Measurements from ENCODE around the gene CRYBG3.

DNA sequence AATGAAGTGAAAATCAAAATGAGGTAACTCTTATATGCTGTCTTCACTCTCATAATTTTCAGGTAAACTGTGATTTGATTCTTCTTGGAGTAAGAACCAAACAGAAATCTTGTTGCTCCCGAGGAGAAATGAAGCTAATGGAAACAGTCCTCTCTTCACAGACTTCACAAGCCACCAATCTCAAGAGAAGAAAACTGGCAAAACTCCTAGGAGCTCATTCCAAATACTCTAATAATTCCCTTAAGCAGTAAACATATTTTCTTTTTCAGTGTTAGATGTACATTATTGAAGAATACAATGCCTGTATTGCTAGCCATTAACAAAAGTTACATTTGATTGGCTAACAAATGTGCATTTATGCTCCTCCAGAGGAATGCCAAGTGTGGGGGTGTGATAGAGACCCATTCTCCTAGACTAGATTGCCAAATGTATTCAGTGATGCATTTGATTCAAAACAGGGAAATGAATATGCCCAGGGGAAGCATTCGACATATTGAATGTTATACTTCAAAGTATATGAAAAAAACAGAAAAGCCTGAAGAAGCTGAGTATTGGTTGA is 162.2 kb downstream of the CRYBG3 start:
- TF ChIP-seq EP300 (IDR thresholded peaks at IDR 0.05; ENCODE audit: borderline replicate concordance), result no peak
- no peak for TF ChIP-seq YY1 (IDR thresholded peaks at IDR 0.05; ENCODE audit: low read depth)
- no peak for TF ChIP-seq TAF1 (IDR thresholded peaks at IDR 0.05; ENCODE audit: low read depth)
- no peak for TF ChIP-seq EGR1 (IDR thresholded peaks at IDR 0.05)
- no peak for TF ChIP-seq RAD21 (IDR thresholded peaks at IDR 0.05; ENCODE audit: low read depth)
- TF ChIP-seq, protein P1, sequence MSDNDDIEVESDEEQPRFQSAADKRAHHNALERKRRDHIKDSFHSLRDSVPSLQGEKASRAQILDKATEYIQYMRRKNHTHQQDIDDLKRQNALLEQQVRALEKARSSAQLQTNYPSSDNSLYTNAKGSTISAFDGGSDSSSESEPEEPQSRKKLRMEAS (IDR thresholded peaks at IDR 0.05), result no peak
- TF ChIP-seq, protein P2, sequence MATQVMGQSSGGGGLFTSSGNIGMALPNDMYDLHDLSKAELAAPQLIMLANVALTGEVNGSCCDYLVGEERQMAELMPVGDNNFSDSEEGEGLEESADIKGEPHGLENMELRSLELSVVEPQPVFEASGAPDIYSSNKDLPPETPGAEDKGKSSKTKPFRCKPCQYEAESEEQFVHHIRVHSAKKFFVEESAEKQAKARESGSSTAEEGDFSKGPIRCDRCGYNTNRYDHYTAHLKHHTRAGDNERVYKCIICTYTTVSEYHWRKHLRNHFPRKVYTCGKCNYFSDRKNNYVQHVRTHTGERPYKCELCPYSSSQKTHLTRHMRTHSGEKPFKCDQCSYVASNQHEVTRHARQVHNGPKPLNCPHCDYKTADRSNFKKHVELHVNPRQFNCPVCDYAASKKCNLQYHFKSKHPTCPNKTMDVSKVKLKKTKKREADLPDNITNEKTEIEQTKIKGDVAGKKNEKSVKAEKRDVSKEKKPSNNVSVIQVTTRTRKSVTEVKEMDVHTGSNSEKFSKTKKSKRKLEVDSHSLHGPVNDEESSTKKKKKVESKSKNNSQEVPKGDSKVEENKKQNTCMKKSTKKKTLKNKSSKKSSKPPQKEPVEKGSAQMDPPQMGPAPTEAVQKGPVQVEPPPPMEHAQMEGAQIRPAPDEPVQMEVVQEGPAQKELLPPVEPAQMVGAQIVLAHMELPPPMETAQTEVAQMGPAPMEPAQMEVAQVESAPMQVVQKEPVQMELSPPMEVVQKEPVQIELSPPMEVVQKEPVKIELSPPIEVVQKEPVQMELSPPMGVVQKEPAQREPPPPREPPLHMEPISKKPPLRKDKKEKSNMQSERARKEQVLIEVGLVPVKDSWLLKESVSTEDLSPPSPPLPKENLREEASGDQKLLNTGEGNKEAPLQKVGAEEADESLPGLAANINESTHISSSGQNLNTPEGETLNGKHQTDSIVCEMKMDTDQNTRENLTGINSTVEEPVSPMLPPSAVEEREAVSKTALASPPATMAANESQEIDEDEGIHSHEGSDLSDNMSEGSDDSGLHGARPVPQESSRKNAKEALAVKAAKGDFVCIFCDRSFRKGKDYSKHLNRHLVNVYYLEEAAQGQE (IDR thresholded peaks at IDR 0.05; ENCODE audit: low read depth), result no peak
- no peak for TF ChIP-seq ZBTB7A (IDR thresholded peaks at IDR 0.05; ENCODE audit: low read depth)
- TF ChIP-seq CREB1 (IDR thresholded peaks at IDR 0.05; ENCODE audit: low read depth), result no peak
- no peak for TF ChIP-seq CEBPB (IDR thresholded peaks at IDR 0.05)
- TF ChIP-seq TEAD4 (IDR thresholded peaks at IDR 0.05), result no peak
- no peak for TF ChIP-seq NFIC (IDR thresholded peaks at IDR 0.05)
